ENCODE results near the gene DIAPH3.

DIAPH3 gene

DNA sequence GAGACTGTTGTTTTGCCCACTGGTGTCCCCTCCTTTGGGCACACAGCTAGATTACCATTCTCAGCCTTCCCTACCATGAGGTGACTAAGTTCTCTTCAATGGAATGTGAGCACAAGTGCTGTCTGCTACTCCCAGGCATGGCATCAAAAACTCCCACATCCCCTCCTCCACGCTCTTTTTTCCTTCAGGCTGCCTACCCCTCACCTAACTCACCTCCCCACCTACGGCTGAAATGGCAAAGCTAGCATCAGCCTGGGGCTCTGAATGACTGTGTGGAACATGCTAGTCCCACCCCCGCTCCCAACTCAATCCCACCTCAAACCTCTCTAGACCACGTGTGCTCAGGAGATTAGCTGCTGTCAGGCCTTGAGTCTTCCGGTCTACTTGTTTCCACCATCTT is 512.2 kb downstream of the DIAPH3 start:
- FAIRE-seq, result no peak
- DNase-seq (ENCODE audit: insufficient read length, low spot score), result no peak
- no peak for TF ChIP-seq CTCF (IDR thresholded peaks at IDR 0.05; ENCODE audit: insufficient read depth, missing control alignments)

DNA sequence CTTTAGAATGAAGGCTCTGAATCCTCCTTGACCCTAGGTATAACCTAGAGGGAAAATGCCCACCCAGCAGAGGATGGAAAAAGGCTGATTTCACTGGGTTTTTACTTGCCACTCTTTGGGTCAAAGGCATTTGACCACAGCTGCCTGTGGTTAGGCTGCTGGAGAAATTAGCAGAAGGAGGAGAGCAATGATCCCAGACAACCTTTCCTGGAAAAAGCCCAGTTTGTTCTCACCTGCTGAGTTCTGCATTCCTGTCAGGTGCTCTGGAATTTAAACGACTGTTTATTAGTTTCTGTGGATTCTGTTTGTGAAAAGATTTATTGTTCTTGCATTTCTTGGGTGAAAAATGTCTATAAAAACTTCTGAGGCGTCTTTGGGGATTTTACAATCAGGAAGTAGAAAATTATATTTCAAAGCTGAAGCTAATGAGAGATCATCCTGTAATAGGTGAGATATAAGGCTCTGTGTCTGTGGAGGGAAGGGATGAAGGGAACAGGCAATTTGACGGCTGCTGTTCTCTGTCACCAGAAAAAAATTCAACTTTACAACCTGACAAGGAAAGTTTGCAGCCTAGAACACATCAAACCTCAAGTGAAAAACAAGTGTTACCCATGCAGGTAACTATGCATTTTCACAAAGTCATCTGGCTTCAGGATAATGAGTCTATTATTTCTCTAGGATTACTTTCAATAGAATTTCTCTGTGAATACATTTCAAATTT is 519.7 kb downstream of the DIAPH3 start:
- FAIRE-seq, result no peak

GRCh38 chr13:59643364-59643841 is 520.3 kb downstream of the DIAPH3 start:
- no peak for DNase-seq (ENCODE audit: insufficient read length, low spot score)
- FAIRE-seq, result no peak
- TF ChIP-seq CTCF (IDR thresholded peaks at IDR 0.05; ENCODE audit: insufficient read depth, missing control alignments), result no peak

More for the DNA sequence above, 519.7 kb downstream of the DIAPH3 start:
- no peak for TF ChIP-seq CTCF (IDR thresholded peaks at IDR 0.05; ENCODE audit: insufficient read depth, missing control alignments)
- DNase-seq (ENCODE audit: insufficient read length, low spot score), result no peak

GRCh38 chr13:59641817-59642216 is 521.9 kb downstream of the DIAPH3 start:
- no peak for FAIRE-seq

DNA sequence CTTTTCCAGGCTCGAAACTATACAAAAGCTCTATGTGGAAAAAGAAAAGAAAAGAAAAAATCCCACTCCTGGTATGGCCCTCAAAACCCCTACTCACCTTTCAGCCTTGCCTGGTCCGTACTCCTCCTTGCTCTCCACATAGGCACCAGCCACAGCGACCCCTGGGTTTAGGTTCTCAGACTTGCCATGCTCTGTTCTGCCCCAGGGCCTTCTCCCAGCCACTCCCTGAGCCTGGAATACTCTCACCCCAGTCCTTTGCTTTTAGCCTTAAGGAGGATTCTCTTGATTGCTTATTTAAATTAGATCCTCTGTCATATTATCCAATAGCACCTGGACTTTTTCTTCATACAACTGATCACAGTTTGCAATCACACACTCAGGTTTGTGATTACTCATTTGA is 522.5 kb downstream of the DIAPH3 start:
- DNase-seq (ENCODE audit: insufficient read length, low spot score) (no peak), FAIRE-seq (no peak)
- TF ChIP-seq CTCF (IDR thresholded peaks at IDR 0.05; ENCODE audit: insufficient read depth, missing control alignments), result no peak

More at GRCh38 chr13:59641817-59642216, 521.9 kb downstream of the DIAPH3 start:
- no peak for TF ChIP-seq CTCF (IDR thresholded peaks at IDR 0.05; ENCODE audit: insufficient read depth, missing control alignments)
- DNase-seq (ENCODE audit: insufficient read length, low spot score), result no peak

- TF ChIP-seq CTCF (IDR thresholded peaks at IDR 0.05; ENCODE audit: insufficient read depth, missing control alignments), result no peak
- DNase-seq (ENCODE audit: insufficient read length, low spot score) (no peak), FAIRE-seq (no peak)
Measured at GRCh38 chr13:59638404-59638803, 525.3 kb downstream of the DIAPH3 start.

DNA sequence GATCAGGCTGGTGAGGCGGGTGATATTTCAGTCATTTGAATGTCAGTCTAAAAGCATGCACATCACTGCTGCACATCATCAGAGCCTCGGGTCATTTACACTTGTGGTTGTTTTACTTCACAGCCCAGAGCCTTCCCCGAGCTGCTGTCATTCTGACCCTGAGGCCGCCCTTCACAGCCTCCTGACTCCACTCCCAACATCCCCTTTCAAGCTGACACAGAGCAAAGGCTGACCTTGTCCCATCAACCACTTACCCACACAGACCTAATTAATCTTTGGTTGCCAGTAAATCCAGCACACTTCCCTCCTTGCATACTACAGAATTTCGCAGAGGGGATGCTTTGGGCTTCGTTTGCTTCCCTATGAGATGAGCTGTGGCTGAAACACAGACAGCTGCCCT is 528.1 kb downstream of the DIAPH3 start:
- TF ChIP-seq CTCF (IDR thresholded peaks at IDR 0.05; ENCODE audit: insufficient read depth, missing control alignments), result no peak
- no peak for FAIRE-seq
- no peak for DNase-seq (ENCODE audit: insufficient read length, low spot score)
